Right lobe of liver (tissue), 4 donors: ENCODE measurements around the gene B3GNT4.

Experiments
- CTCF ChIP-seq, 4 donors: fragments of 200-600 bp in 3 of 4; fragments of 450-650 bp in 1 of 4; IDR thresholded peaks; one replicate each; pipeline versions ENCODE4 v1.5.1 to v1.8.0; 2016 to 2022; ENCODE audit warnings: antibody characterized with exemption in 4 of 4, mild to moderate bottlenecking in 2 of 4
- POLR2A ChIP-seq: fragments of 450-650 bp; IDR thresholded peaks from one replicate; pipeline ENCODE4 v1.6.1; 2017; ENCODE audit warnings: antibody characterized with exemption, mild to moderate bottlenecking
- donor health status: DM: no; HTN: no; CAD: no.
- donor health status: DM: no; HTN: no; CAD: no.
- donor health status: DM: no; HTN: yes; CAD: no.

- TF ChIP-seq POLR2A = no peak
- TF ChIP-seq CTCF (IDR thresholded peaks at IDR 0.05) = no peak
These were observed 3.9 kb downstream of the B3GNT4 start for GRCh38 chr12:122207391-122207790.
